Neural progenitor cell (in vitro differentiated cells): ENCODE data around the gene ENO3.

Experiments used
- CTCF ChIP-seq: fragments of 200-600 bp; sonication (generic); IDR thresholded peaks from 2 replicates; pipeline ENCODE4 v1.5.1; 2017; ENCODE audit warnings: antibody characterized with exemption, mild to moderate bottlenecking
- EZH2 ChIP-seq: fragments of 200-600 bp; sonication (generic); IDR thresholded peaks from 2 replicates; pipeline ENCODE4 v1.6.1; 2017; ENCODE audit warnings: antibody characterized with exemption, mild to moderate bottlenecking, moderate library complexity

- no peak for TF ChIP-seq CTCF
- no peak for TF ChIP-seq EZH2
Observed at GRCh38 chr17:4937553-4937952, 13.4 kb upstream of the ENO3 start.
